Activated T-helper 2 cell treated with anti-CD3 and anti-CD28 coated beads, Interferon-gamma antibody, Interleukin-2, Interleukin-4, amounts not matched to agents 10 μg/mL and 5 μg/mL and 100 μg/mL, durations not matched to agents 14 hours and 24 hours and 36 hours (primary cell): Measurements from ENCODE around the gene LRCOL1. TPM values are rescaled to one million over a fixed set of nuclear protein-coding genes. Genes with fewer than 3 reads are reported as not detected.

ENCODE experiments used
- DNase-seq: peaks from one replicate; pipeline ENCODE4 v3.0.0; 2021; ENCODE audit warnings: low spot score
- H3K27ac Mint-ChIP-seq: one replicate; pipeline ENCODE4 v1.8.0; 2021; ENCODE audit warnings: mixed read lengths
- H3K27me3 Mint-ChIP-seq: one replicate; pipeline ENCODE4 v1.8.0; 2021; ENCODE audit warnings: low read depth, mixed read lengths
- H3K36me3 Mint-ChIP-seq: one replicate; pipeline ENCODE4 v1.8.0; 2021; ENCODE audit warnings: low read depth, mixed read lengths
- H3K4me1 Mint-ChIP-seq: one replicate; pipeline ENCODE4 v1.8.0; 2021; ENCODE audit warnings: low read depth, mixed read lengths
- H3K4me3 Mint-ChIP-seq: one replicate; pipeline ENCODE4 v1.8.0; 2021; ENCODE audit warnings: low read depth, mild to moderate bottlenecking, moderate library complexity, mixed read lengths
- H3K9me3 Mint-ChIP-seq: one replicate; pipeline ENCODE4 v1.8.0; 2021; ENCODE audit warnings: mixed read lengths
- intact Hi-C: fragments of 100-400 bp; cut with micrococcal nuclease; formaldehyde crosslinking; loops from one replicate; pipeline ENCODE4 v1.15.1; 2023
- total RNA-seq: library from RNA; stranded (reverse); gene quantifications from 2 replicates; pipeline ENCODE4 v1.2.3, GENCODE V29; 2022

LRCOL1 gene
- total RNA-seq, 1 donor from 2014 or later: not detected

DNA sequence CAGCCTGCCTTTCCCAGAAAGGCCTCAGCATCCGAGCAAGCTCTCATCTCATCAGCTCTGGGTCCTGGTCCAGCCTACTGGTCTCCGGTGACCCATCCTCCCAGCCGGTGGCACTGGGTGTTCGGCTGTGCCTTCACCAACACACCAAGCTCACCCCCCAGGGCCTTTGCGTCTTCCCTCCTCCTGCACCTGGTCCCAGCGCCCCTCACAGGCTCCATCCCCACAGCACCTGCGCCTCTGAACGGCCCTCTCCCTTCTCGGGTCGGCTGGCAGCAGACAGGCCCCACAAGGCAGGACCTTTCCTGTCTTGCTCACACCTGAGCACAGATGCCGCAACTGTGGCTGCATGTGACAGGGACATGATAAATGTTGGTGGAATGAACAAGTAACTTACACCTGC, 21.3 kb upstream of the LRCOL1 start:
- H3K4me1 Mint-ChIP-seq: no peaks in the 10 kb centered on the region
- peaks cover 71% of the 10 kb centered on the region for H3K36me3 Mint-ChIP-seq
- H3K27me3 Mint-ChIP-seq: no peaks in the 10 kb centered on the region
- no peak for DNase-seq
- H3K9me3 Mint-ChIP-seq: no peaks in the 10 kb centered on the region
- H3K27ac Mint-ChIP-seq: no peak overlapping the region
- no peak overlapping the region for H3K4me3 Mint-ChIP-seq
- intact Hi-C loops: no loop called here

GRCh38 chr12:132630672-132631071, 20.3 kb upstream of the LRCOL1 start:
- Mint-ChIP-seq H3K4me1 (no peaks in the 10 kb centered on the region), H3K4me3 (no peak overlapping the region), H3K27me3 (no peaks in the 10 kb centered on the region), H3K36me3 (peaks cover 65% of the 10 kb centered on the region), H3K9me3 (no peaks in the 10 kb centered on the region), H3K27ac (no peak overlapping the region)
- intact Hi-C loops: no loop called here
- DNase-seq: no peak

DNA sequence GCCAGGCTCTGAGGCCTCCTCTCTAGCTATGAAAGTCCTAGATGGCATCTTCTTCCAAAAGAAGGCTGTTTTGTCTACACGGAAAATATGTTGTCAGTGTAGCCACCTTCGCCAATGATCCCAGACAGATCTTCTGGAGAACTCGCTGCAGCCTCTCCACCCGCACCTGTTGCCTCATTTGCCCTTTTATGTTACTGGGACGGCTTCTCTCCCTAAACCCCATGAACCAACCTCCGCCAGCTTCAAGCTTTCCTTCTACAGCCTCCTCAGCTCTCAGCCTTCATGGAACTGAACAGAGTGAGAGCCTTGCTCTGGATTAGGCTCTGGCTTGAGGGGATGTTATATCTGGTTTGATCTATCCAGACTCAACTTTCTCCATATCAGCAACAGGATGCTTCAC, 18.9 kb upstream of the LRCOL1 start:
- Mint-ChIP-seq H3K27ac (no peak overlapping the region), H3K9me3 (no peaks in the 10 kb centered on the region), H3K27me3 (no peaks in the 10 kb centered on the region), H3K4me3 (no peak overlapping the region), H3K4me1 (no peaks in the 10 kb centered on the region), H3K36me3 (peaks cover 63% of the 10 kb centered on the region)
- DNase-seq: no peak
- intact Hi-C loops: no loop called here

GRCh38 chr12:132625731-132626430, 15.5 kb upstream of the LRCOL1 start:
- Mint-ChIP-seq H3K4me3 (no peak overlapping the region), H3K9me3 (no peaks in the 10 kb centered on the region), H3K4me1 (peaks cover 2% of the 10 kb centered on the region), H3K27ac (no peak overlapping the region), H3K36me3 (peaks cover 43% of the 10 kb centered on the region), H3K27me3 (no peaks in the 10 kb centered on the region)
- DNase-seq: no peak
- intact Hi-C loops: no loop called here

DNA sequence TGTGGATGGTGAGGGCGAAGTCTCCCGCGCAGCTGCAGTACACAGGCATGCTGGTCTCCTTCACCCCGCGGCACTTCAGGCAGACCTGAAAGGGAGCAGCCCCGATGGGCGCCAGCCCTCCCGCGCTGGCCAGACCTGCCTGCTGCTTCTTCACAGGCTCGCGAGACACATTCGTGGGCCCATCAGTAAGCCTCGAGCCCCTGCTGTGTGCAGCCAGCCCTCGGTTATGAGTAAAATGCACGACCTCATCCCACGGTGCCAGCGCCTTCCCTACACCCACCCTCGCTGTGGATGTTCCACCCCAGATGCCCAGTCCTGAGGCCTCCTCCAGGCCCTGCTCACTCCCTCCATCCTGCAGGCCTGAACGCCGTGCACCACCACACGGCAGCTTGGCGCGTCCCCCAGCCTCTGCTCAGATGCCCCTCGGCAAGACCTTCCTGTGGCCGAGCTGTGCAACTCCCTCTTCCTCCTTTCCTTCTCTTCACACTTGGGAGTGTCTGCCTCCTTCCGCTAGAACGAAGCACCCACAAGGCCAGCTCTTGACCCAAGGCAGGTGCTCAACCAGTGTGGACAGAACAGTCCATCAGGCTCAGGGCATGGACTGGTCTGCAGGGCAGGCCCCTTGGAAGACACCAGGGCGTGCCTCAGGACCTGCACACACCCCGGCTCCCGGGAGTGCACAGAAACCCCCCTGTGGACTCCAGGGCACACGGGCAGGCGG, 14.7 kb upstream of the LRCOL1 start:
- no peak overlapping the region for H3K27ac Mint-ChIP-seq
- H3K36me3 Mint-ChIP-seq: peaks cover 35% of the 10 kb centered on the region
- H3K27me3 Mint-ChIP-seq: no peaks in the 10 kb centered on the region
- H3K4me1 Mint-ChIP-seq: peaks cover 2% of the 10 kb centered on the region
- intact Hi-C loops: no loop called here
- H3K4me3 Mint-ChIP-seq: no peak overlapping the region
- no peaks in the 10 kb centered on the region for H3K9me3 Mint-ChIP-seq
- DNase-seq: no peak

- intact Hi-C loops: no loop called here
- Mint-ChIP-seq H3K27me3 (no peaks in the 10 kb centered on the region), H3K9me3 (no peaks in the 10 kb centered on the region), H3K36me3 (peaks cover 27% of the 10 kb centered on the region), H3K4me1 (peaks cover 2% of the 10 kb centered on the region), H3K27ac (no peak overlapping the region), H3K4me3 (no peak overlapping the region)
- DNase-seq: no peak
Measured at GRCh38 chr12:132624186-132624855, 13.9 kb upstream of the LRCOL1 start.

DNA sequence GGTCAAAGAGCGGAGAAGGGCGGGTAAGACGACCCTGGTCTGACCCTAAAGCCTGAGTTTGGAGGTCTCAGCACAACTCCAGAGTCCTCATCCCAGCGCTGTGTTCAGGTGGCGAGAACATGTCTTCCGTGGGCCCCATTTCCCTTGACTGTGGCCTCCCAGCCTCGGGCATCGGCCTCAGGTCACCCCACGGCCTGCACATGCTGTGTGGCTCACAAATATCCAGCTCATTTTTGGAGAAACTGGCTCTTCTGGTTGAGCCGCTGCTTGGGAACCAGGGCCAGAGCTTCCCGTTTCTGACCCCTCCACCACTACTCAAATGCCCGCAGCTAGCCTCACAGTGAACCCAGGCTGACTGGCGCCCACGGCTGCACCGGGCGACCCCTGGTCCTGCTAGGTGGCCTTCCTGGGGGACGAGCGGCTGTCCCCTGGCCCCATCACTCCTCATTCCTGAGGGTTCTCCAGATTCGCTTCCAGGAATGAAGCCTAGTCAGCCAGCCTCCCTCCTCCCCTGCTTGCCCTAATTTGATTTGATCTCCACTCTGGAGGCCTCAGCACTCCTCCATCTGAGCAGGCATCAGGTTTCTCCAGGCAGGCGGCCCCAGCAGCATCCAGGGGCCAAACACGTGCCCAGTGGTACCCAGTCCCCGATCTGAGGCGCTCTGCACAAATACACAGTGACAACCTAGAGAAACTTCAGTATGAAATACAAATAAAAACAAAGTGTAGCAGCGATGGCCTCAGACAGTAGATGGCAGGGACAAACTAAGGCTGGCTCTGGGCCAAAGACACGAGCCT, 12.9 kb upstream of the LRCOL1 start:
- Mint-ChIP-seq H3K27me3 (peaks cover under 1% of the 10 kb centered on the region), H3K27ac (no peak overlapping the region), H3K4me3 (no peak overlapping the region), H3K9me3 (no peaks in the 10 kb centered on the region), H3K36me3 (peaks cover 22% of the 10 kb centered on the region), H3K4me1 (peaks cover 2% of the 10 kb centered on the region)
- intact Hi-C loops: no loop called here
- DNase-seq: no peak

- intact Hi-C loops: no loop called here
- peaks cover 6% of the 10 kb centered on the region for H3K9me3 Mint-ChIP-seq
- H3K27me3 Mint-ChIP-seq: peaks cover 7% of the 10 kb centered on the region
- H3K4me1 Mint-ChIP-seq: peaks cover 2% of the 10 kb centered on the region
- H3K27ac Mint-ChIP-seq: no peak overlapping the region
- no peak for DNase-seq
- peaks cover 29% of the 10 kb centered on the region for H3K36me3 Mint-ChIP-seq
- H3K4me3 Mint-ChIP-seq: no peak overlapping the region
Measured at GRCh38 chr12:132622437-132623071, 12.2 kb upstream of the LRCOL1 start.

GRCh38 chr12:132621657-132622435, 11.5 kb upstream of the LRCOL1 start:
- no peak for DNase-seq
- intact Hi-C loops: no loop called here
- Mint-ChIP-seq H3K4me1 (peaks cover 2% of the 10 kb centered on the region), H3K27me3 (peaks cover 11% of the 10 kb centered on the region), H3K27ac (no peak overlapping the region), H3K4me3 (no peak overlapping the region), H3K9me3 (peaks cover 7% of the 10 kb centered on the region), H3K36me3 (peaks cover 29% of the 10 kb centered on the region)

DNA sequence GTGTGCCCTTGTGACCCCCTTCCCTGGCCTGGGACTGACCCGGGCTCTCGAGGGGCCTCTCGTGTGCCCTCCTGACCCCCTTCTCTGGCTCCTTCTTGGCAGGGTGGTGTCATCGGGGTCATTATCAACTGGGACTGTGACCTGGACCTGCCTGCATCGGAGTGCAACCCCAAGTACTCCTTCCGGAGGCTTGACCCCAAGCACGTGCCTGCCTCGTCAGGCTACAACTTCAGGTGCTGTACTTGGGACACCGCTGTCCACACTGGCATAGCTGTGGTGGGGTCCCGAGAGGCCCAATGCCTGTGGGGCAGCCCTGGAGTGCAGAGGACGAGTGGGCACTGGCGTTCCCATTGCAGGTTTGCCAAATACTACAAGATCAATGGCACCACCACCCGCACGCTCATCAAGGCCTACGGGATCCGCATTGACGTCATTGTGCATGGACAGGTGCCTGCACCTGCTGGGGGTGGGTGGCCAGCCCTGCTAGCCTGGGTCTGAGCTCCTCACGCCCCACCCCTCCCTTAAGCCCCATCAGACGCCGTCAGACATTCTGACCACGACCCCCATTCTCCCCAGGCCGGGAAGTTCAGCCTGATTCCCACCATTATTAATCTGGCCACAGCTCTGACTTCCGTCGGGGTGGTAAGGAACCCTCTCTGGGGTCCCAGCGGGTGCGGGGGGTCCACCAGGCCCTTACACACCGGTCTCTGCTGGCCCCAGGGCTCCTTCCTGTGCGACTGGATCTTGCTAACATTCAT, 10.7 kb upstream of the LRCOL1 start:
- Mint-ChIP-seq H3K9me3 (peaks cover 7% of the 10 kb centered on the region), H3K4me1 (peaks cover 2% of the 10 kb centered on the region), H3K4me3 (no peak overlapping the region), H3K36me3 (peaks cover 25% of the 10 kb centered on the region), H3K27me3 (peaks cover 14% of the 10 kb centered on the region), H3K27ac (no peak overlapping the region)
- intact Hi-C loops: no loop called here
- no peak for DNase-seq

DNA sequence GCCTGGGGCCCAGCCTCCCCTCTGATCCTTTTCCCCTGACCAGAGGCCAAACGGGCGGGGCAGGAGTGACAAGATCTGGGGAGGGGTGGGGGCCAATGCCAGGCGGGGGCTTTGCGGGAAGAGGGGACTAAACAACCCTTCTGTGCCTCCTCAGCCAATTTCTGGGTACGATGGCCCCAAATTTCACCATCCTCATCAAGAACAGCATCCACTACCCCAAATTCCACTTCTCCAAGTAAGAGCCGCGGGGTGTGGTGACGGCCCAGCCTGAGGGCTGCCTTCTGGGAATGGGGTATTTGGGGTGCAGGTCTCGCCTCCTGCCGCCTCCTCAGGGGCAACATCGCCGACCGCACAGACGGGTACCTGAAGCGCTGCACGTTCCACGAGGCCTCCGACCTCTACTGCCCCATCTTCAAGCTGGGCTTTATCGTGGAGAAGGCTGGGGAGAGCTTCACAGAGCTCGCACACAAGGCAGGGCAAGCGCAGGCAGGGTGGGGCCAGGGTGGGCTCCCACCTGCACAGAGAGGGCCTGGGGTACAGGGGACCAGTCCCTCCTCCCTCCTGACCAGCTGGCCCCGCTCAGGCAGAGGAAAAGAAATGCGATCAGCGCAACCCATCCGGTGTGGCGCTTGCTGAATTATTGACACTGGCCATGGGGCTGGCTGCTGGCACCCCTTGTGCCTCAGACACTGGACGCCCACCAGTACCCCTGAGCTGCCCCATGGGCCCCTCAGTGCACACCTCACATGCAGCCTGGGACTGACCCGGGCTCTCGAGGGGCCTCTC, 9.9 kb upstream of the LRCOL1 start:
- DNase-seq: no peak
- Mint-ChIP-seq H3K9me3 (peaks cover 11% of the 10 kb centered on the region), H3K4me3 (no peak overlapping the region), H3K27ac (no peak overlapping the region), H3K4me1 (peaks cover 2% of the 10 kb centered on the region), H3K36me3 (peaks cover 22% of the 10 kb centered on the region), H3K27me3 (peaks cover 17% of the 10 kb centered on the region)
- intact Hi-C loops: no loop called here
